IPS DF 19.7 (cell line): ENCODE measurements around the gene SYT6.
A peak's percentile ranks its signal among the peaks of the same experiment; 100 is the strongest.

Experiments used
- DNase-seq: peaks from one replicate; pipeline ENCODE4 v3.0.0-alpha.2; 2013; ENCODE audit warnings: low read depth, low spot score

SYT6 gene

DNA sequence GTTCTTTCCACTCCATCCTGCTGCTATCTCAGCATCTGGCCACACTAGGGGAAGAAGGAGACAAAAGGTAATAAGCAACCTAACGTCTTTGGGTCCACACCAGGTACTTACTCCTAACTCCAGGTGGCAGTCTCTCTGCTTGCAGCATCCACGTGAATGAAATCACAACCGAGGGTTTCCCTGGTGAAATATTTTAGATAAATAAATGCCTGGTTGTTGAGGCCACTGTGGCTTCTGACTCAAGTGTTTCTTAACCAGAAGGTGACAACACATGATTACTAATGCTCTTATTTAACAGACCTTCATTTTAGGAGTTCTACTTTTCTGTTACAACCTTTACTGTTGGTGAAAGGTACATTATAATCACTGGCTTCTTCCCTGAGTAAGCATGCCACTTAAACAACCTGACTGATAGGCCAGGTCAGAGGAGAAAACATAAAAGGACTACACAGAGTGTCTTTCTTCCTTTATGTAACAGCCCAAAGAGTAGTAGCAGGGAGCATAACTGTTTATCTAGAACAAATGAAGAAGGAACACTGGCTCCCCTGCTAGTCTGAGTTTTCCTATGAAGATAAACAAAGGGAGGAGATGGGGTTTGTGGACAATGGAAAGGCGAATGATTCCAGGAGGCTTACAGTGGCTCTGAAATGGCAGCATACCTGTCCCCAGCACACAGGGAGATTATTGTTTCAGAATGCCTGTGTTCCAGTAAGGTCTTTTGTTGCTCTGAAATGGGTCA is 59.9 kb downstream of the SYT6 start:
- DNase-seq = no peak

DNA sequence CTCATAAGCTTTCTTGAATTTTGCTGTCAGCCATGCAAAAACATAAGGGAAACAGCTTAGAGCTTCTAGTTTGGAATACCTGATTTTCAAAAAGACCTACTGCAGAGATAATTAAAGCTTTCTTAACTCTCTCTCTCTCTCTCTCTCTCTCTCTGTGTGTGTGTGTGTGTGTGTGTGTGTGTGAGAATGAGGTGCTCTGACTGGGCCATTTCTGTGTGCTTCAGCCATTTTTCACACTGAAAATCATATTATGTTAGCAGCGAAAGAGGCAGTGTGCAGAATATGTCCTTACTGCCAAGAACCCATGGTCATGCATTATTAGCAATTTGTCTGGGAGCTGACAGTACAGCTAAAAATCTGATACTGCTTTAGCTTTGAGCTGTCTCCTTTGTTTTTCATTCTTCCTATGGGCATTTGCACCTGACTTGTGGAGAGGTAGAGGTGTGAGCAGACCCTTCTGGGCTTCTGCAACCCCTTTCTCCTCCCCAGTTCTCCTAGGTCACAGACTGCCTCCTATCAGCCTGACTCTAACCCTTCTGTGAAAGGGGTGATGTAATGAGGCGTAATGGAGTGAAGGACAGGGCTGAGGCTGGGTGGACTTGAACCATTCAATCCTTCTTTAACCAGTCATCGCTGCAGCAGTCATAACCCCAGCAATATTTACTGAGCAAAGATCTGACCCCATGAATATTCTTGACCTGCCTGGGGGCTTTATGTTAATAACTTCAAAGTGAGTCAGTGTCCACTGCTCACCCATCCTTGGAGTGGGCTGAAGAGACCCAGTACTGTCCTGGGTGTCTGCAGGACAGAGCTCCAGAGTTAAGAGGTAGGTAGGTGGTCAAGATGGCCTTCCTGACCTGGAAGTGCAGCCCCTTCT is 61.2 kb downstream of the SYT6 start:
- DNase-seq = no peak

DNA sequence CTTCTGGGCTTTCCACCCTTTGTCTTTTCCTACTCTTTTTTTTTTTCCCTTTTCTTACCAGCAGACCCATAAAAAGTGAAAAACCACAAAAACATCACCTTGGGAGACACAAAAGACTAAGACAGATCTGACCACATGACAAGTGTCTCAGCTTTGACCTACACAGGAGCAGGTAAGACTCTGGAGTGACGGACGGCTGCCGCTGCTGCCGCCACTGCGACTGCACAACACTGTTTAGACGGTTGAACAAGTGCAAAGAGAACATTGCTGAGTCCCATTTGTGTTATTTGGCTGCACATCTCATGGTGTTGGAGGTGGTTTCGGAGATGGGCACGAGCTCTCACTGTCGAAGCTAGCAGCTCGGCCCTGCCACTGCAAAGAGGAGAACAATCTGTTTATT is 62.0 kb downstream of the SYT6 start:
- no peak for DNase-seq

DNA sequence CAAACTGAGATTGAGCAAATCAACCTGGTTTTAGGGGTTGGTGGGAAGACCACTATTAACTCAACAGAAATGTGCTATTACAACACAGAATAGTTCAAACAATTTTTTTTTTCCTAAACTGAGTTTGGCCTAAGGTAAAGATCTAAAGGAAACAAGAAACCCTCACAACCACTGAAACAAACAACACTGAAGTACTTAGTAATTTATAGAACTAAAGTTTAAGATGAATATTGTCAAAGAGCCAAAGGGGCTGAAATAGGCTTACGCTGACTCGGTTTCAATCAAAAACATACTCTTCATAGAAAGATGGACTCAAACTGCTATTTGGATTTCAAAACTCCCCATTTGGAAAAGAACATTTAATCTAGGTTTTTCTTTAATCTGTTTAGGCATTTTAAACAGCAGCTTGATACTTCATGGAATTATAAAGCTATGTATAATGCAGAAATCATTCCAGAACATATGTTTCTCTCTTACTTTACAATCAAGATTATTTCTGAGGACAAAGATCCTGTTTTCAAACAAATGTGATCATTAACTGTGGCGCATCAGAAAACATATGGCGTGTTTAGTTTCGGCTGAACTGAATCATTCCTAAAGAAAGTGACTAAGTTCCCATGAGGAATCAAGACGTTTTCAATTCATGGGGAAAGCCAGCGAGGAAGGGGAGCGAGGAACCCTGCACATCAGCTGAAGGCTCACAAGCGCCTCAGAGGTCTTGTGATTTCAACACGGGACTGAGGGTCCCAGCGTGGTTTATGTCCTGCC is 62.7 kb downstream of the SYT6 start:
- no peak for DNase-seq

DNA sequence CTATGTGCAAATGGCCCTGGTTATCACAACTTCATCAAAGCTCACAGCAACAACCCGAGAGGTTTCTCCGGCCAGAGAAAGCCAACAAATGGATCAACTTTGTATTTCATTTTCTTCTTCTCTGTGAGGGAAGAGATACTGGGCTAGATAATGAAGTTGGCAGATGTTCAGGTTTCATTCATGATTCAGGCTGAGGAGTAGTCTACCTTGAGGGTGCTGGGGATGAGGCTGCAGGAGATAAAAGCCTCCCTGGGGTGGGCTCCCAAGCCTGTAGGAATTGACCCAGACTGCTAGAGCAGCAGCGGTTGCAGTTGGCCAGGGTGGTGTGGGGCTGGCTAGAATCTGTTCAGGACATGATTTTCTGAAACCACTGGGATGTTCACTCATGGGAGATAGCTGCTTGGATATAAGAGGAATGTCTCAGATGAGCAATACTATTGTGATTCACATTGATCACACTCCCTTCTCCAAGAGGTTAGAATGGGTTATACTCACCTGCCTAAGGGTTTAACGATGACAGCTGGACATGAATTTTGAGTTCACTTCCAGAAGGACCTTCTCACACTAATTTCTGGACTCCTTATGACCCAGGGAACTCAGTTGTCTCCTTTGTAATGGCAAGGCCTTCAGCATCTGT is 64.0 kb downstream of the SYT6 start:
- no peak for DNase-seq

DNA sequence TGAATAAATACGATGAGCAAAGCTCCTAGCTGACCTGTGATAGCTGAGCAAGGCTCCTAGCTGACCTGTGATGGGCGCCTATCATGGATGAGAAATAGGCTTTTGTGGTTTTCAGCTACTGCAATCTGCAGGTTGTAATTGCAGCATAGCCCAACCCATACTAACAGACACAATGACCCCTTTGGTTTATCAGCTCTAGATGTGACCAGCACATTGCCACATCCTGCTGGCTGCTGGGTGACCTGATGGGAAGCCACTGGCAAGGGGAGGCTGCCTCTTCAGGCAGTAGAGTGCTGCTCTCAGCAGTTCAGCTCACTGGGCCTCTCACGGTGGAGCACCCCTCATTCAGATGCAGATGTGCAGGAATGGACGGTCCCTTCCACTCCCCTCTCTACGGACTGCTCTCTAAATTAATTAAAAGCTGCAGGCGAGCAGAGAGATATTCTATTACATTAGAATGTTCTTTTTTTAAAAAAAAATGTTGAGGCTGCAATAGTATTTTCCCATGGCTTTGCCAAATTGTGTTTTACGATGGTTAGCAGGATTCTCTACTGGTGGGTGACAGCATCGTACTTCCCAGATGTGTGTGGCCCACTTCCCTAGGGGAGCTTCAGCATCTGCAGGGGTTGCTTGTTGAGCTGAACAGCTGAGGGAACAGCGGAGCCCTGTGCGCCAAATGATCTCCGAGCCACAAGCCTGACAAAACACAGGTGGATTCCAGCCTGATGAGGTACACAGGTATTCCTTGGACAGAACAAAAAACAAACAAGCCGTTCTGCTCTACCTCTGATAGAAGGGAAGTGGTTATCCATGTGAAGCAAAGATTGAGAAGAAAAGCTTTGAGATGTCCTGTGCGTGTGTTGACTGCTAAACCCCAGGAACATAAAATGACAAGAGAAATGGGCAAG is 65.0 kb downstream of the SYT6 start:
- DNase-seq = peak; percentile 52

DNA sequence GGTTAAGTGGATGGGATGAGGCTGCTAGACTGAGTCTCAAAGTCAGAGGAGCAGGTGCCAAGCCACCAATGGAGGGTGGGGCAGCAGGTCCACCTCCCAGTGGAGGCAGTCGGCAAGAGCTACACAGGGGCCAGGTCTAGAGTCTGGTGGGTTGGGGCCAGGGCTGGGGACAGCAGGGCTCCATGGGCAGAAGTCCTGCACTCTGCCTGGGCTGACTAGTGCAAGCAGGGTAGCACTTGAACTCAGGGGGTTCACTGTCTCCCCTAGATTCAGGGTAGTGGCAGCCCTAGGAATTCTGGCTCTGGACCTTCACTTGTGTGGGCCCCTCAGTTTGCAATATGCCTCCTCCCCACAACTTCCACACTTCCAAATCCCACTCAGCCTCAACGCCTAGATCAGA is 66.2 kb downstream of the SYT6 start:
- no peak for DNase-seq

DNA sequence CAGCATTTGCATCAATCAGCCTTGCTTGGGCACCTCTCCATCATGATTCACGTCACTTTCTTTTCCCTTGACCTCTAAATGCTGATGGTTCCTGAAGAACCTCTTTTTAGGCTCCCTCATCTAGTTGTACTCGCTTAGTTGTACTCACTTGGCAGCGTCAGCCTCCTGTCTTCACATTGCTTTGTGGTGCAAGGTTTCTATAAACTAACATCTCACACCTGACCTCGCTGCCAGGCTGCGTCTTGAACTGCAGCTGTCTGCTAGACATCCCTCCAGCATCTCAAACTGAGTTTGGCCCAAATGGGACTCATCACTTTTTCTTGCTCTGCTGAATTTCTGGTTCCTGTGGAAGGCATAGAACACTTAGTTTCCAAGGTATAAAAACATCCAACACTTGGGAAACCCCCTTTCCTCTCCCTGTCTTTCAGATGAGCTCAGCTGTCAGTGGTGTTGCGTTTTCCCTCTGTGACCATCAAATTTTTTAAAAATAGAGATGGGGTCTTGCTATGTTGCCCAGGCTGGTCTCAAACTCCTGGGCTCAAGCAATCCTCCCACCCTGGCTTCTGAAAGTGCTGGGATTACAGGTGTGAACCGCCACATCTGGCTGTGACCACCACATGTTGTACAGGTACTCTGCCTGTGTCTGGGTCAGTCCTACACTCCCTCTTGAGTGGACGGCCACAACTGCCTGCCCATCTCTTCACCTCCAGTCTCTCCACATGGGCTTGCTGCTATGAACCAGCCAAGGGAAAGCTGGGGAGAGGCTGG is 66.9 kb downstream of the SYT6 start:
- DNase-seq = no peak

DNA sequence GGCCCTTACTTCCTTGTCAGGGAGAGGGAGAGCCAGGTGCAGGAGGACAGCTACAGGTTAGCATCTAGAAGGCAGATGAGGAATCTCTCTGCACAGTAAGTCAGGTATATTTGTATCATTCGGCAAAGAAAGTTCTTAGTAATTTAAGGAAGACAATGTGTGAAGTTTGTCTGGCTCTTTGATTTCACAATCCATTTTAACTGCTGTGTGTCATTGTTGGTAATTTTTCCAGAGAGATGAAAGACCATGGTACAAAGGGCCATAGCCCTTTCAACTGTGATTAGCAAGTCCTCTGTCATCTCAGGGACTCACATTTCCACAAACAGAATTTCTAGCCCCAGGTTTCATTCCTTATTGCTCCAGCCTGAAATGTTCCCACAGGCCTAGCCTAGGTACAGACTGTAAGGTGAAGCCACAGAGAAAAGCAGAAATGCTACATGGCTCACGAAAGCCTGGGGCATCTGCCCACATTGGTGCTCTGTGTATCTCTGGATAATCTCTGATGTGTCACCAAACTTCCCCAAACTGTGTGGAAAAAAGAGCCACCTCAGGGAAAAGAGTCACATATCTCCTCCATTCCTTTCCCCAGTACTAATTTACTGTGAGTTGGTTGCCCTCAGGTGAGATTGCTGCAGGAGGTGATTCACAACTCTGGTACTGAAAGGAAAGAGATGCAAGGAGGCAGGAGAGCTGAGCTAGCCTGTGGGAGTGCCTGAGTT is 70.6 kb downstream of the SYT6 start:
- DNase-seq = no peak

DNA sequence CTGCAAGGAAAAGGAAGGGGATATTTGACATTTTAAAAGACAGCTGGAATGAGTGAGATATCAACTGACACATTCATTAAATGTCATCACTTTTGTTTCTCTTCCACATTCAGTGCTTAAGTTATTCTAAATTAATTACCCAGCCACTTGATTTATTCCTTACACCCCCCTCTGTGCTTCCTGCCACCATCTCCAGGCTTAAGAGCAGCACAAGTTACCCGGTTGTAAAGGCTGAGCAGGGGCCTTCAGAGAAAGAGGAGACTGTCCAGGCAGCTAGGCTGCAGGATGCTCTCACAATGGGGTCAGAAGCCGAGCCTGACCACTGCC is 71.4 kb downstream of the SYT6 start:
- no peak for DNase-seq

DNA sequence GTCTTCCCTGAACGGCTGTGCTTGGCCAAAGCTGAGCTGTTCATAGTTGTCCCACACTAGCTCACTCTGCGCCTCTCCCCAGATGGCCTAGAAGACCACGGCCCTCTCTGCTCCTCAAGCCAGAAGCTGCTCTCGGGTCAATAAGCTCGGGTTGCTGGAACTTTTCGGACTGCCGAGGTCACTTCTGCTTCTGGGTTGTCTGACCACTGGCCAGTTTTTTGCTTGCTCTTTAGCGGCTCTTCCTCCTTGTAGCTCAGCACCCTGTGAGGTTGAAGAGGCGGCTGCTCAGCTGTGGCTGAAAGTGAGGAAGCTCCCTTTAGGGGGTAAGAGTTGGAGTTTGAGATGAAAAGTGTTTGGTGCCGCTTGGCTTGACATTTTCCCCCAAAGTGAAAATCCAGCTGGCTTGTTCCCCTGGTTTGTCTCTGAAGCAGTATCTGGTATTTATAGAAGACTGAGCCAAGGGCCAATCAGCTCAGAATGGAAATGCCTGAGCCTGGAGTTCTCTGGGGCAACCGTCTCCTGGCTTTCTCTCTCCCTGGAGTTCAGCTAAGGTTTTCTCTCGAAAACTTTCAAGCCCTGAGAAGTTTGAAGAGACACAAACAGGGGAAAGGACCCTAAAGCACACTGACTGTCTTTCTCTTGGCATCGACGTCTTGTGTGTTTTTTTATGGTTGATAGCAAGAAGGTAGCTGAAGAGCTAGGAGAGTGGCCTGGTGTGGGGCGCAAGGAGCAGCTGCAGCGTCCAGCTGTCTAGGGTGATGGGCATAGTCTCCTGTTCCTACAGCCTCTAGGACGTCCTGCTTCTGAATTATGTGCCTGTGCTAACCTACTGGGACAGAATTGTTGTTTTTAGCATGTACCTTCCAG is 72.0 kb downstream of the SYT6 start:
- DNase-seq = no peak

DNA sequence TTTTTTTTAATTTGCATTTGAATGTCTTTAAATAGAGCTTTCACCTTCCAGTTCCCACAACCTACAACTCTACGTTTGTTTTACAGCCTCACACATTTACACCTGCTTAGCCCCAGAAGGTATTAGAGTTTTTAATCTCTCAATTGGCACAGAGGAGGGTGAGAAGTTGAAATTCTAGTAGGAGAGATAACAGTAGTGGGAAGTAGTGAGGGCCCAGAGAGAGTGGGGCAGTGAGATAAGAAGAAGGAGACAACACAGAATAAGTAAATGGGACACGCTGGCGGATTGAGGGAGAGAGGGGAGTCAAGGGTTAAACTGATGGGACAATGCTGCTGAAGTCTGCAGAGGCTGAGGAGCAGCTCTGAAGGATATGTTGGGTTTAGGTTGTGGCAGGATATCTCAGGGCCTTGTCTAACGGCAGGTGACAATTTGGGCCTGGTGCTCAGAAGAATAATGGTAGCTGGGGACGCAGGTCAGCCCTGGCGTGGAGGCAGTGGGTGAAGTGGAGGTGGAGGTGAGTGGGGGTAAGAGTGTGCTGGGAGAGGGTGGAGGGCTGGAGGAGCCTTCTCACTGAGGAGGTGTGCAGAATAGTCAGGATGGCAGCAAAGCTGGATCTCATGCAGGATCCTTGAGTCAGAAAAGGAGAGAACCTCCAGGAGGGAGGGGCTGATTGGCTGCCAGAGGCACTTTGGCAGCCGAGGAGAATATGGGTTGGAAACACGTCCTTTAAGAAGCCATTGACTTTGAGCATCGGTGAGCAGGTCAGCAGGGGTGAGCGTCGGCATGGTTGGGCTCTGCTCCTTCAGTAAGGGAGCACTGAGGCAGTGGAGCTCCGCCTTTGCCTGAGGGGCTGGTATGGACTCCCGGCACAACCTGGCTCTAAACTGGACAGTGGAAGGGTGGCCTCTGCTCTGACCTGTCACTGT is 72.9 kb downstream of the SYT6 start:
- DNase-seq = no peak

DNA sequence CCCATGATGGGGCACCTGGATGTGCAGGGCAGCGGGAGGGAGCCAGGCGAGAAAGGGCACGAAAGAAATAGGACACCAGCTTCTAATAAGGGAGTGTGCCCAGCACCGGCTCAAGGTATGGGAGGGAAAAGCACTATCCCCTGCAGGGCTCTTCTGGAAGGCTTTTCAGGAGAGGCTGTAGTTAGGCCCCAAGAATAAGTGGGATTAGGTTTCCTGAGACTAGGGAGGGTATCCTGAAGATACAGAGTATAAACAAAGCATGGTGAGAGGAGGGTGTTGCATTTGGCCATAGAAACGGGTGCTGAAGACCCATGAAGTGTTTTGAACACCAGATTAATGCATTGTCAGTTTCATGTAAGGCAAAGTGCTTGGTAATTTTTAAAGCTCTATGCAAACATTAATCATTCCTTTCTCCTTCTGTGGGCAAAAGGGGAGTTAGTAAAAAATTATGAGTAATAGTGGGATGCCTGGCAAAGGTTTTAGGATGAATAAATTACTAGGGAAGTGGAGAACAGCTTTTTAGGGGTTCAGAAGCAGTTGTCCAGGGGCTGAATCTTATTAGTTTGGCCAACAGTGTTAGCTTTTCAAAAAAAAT is 74.0 kb downstream of the SYT6 start:
- no peak for DNase-seq

DNA sequence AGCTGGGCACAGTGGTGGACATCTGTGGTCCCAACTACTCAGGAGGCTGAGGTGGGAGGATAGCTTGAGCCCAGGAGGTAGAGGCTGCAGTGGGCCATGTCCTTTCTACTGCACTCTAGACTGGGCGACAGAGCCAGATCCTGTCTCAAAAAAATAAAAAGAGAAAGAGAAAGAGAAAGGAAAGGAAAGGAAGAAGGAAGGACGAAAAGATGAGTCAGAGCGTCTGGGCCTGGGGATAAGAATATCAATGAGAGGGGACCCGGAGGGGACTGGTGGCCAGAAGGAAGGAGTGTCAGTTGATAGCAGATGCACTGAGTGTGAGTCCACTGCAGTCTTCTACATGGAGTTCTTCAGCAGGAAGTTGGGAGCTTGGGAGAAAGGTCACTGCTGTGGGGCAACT is 75.6 kb downstream of the SYT6 start:
- DNase-seq = no peak

DNA sequence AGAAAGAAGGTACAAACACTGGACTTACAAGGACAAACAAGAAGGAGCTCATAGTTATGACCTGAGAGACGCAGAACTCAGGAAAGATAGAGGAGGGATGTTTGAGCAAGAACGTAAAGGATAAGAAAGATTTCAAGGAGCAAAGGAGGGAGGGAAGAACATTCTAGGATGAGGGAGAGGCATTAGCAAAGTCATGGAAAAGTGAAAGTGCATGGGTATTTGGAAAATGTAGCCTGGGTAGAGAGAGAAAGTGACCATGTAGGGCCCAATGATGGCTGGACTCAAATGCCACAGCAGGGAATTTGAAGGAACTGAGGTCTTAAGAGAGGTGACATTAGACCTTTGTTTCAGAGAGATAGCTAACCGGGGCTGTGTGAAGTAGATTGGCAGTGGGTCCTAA is 76.5 kb downstream of the SYT6 start:
- no peak for DNase-seq

DNA sequence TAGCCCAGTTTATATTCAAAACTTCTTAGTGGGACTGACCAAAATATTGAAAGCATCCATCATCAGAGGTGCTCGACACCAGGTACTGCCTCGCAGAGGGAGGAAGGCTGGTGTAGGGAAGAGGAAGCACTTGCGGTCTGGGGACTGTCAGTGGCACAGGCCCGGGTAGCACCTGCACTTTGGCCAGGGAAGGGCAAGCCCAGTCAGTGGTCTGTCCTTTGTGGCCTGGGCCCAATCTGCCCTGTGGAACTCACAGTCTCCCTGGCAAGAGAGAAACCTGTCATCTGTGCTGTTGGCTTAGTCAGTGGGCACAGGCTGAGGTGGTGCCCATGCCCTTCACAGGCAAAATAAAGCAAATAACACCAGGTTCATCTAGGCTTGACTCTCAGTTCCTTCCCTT is 77.4 kb downstream of the SYT6 start:
- no peak for DNase-seq
